HG02943 (cell line): ENCODE results near the gene ME1.
"Not testable (repeated sequence)": the region's sequence is repeated elsewhere in the genome, so short reads cannot be mapped to it uniquely, and the experiment has no call there.

Source experiments
- ATAC-seq: cut with Tn5 transposase; IDR thresholded peaks from one replicate; pipeline ENCODE4 v1.9.1; 2021; ENCODE audit warnings: mild to moderate bottlenecking, low read depth, moderate library complexity; ENCODE audit not compliant: unreplicated experiment

ME1 gene

GRCh38 chr6:83198486-83199172, 232.2 kb downstream of the ME1 start:
- ATAC-seq = no peak

GRCh38 chr6:83193747-83194566, 236.9 kb downstream of the ME1 start:
- ATAC-seq = peak; percentile 39

DNA sequence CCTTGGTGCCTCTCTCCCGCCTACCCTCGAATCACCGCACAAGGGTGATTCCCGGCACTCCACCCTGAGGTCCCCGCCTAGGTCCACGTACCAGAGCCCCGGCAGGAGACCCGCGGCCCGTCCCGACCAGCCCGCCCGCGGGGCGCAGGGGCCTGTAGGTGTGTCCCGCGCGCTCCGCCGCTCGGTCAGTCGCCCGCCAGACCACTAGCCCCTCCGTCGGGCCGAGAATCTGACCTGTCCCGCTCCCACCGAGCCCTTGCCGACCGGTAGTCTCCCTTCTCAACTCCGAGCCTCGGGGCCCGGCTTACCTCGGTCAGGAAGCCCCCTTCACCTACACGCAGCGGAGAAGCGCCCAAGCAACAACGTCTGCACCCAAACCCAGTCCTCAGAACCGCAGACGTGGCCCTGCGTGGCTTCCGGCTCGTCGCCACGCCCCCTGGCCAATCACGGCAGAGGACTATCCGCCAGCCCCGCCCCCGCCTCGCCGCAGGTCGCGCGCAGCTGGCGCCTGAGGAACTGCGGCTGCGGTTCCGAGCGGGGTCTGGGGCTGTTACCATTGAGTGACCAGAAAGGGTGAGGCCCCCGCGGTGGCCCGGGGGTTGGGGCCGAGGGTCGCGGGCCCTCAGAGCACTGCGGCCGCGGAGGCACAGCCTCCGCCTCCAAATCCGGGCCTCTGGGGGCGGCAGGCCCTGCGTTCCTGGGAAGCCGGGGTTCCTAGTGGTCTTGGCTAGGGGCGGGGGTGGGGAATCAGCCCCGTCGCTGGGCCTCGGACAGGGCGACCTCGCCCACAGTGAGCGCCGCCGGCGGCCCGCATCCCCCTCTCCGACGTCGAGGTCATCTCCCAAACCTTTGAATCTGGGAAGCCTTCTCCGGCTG, 237.7 kb downstream of the ME1 start, which contains the start of the genes PGM3 and RWDD2A:
Gene PGM3 (minus strand): TSS at position 395 of the 876 bp plus-strand sequence. CDS start 2,253 bp downstream, outside the sequence.
Gene RWDD2A (plus strand): TSS at position 487 of the 876 bp plus-strand sequence. CDS start 1,095 bp downstream, outside the sequence.
- ATAC-seq = peak; percentile 97

DNA sequence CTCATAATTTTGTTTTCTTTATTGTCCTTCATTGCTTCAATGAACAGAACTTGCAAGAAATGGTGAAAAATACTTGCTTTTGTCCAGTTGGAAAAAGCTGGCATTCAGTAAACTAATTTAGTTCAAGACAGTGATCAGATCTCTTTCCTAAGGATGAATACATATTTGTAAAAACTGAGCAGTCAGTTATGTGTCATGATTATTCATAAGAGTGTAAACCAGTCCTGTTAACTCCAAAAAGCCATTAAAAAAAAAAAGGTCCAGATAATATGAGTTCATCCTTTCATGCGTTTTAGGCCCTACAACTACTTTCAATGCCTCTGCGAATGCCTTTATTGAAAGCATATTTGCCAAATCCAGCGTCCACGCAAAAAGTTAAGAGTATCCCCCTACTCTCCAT, 238.4 kb downstream of the ME1 start:
- no peak for ATAC-seq

- not testable (repeated sequence) for ATAC-seq
Measured at GRCh38 chr6:83191974-83192373, 238.9 kb downstream of the ME1 start.

- no peak for ATAC-seq
Measured at GRCh38 chr6:83190626-83191025, 240.2 kb downstream of the ME1 start.

- ATAC-seq = no peak
Measured at GRCh38 chr6:83188501-83188900, 242.3 kb downstream of the ME1 start.

DNA sequence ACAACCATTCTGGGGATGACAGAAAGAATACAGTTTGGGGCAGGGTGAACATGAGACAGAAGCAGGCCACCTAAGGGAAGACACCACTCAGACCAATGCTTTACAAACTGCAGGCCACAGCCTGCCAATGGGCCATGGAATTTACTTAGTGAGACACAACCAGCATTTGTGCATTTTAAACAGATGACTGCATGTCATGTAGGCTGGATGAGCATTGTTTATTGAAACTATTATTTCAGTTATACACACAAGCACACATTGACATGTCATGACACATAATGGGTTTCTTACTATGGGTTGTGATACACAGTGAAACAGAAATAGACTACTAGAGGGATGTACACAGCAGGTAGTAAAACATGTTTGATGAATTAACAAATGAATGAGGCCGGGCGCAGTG, 245.8 kb downstream of the ME1 start:
- no peak for ATAC-seq

- no peak for ATAC-seq
Measured at GRCh38 chr6:83183082-83183828, 247.6 kb downstream of the ME1 start.

GRCh38 chr6:83182114-83182513, 248.7 kb downstream of the ME1 start:
- ATAC-seq = no peak

DNA sequence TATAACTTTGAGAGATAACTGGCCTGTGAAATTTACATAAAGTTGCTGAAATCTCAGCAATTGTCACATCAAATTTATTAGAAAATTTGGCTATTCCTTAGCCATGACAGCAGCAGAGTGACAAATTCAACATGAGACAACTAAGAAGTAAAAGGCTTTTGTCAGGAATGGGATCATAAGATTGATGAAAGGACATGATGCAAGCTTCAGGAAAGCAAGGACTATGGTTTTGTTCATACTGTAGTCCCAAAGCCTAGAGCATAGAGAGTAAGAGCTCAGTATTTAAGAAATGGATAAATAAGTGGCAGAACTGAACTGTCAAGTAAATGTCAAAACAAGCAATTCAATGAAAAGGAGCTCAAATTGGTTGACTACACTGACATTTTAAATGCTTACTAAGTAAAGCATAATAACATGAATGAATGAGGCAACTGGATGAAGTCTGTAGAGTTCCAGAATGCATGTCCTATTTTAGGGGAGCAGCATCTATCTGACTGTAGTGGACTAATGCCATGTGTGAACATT, 250.4 kb downstream of the ME1 start:
- ATAC-seq = no peak

GRCh38 chr6:83176246-83176645, 254.6 kb downstream of the ME1 start:
- ATAC-seq = no peak

GRCh38 chr6:83169511-83169910, 261.3 kb downstream of the ME1 start:
- ATAC-seq = no peak

DNA sequence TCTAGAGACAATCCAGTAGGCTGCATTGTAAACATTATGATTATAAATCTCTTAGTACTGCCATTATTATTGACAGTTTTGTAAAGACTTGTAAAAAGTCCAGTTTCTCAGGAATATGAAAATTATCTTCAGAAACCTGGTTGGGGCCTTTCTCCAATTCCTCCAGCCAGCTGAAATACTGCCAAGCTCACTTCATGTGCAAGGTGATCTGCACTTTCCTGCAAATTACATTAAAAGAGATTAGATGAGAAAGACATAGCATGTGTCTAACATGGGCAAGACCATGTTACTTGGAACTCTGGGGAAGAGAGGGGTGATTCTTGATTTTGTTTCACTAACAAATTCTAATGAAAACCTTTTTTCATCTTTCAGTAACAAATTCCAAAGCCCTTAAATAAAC, 261.7 kb downstream of the ME1 start:
- no peak for ATAC-seq

GRCh38 chr6:83168556-83168955, 262.3 kb downstream of the ME1 start:
- no peak for ATAC-seq

DNA sequence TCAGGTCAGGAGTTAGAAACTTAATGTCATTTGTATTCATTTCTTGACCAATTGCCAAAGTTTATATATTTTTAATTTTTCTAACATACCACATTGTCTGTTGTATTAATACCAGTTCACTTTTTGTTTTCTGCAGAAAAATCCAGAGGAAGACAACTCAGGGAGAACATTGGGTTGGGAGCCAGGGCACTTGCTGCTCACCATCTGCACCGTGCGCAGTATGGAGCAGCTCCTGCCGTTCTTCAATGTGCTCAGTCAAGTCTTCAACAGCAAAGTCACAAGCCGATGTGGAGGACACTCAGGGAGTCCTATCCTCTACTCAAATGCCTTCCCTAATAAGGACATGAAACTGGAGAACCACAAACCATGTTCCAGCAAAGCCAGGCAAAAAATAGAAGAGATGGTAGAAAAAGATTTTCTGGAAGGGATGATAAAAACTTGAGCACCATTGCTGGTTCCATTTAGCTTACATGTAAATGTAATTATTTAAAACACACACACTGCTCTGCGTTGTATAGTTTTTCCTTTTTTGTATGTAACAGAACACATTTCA, 263.0 kb downstream of the ME1 start:
- no peak for ATAC-seq
